ENCODE results near the gene KLHL15. TPM values are rescaled to one million over a fixed set of nuclear protein-coding genes. Genes with fewer than 3 reads are reported as not detected.
"Not testable (repeated sequence)": the region's sequence is repeated elsewhere in the genome, so short reads cannot be mapped to it uniquely, and the experiment has no call there.

The KLHL15 gene
- total RNA-seq, 1 donor from 2014 or later = 6.6 TPM

GRCh38 chrX:23981711-23982110 lies 45.3 kb downstream of the KLHL15 start:
- Histone ChIP-seq H3K4me1 (no peaks in the 10 kb centered on the region), H3K4me3 (no peak overlapping the region), H3K36me3 (peaks cover under 1% of the 10 kb centered on the region), H3K27me3 (ENCODE audit: low read depth) (no peaks in the 10 kb centered on the region), H3K27ac (replicated peaks) (no peak overlapping the region), H3K9me3 (replicated peaks) (no peaks in the 10 kb centered on the region)
- TF ChIP-seq, protein P1, sequence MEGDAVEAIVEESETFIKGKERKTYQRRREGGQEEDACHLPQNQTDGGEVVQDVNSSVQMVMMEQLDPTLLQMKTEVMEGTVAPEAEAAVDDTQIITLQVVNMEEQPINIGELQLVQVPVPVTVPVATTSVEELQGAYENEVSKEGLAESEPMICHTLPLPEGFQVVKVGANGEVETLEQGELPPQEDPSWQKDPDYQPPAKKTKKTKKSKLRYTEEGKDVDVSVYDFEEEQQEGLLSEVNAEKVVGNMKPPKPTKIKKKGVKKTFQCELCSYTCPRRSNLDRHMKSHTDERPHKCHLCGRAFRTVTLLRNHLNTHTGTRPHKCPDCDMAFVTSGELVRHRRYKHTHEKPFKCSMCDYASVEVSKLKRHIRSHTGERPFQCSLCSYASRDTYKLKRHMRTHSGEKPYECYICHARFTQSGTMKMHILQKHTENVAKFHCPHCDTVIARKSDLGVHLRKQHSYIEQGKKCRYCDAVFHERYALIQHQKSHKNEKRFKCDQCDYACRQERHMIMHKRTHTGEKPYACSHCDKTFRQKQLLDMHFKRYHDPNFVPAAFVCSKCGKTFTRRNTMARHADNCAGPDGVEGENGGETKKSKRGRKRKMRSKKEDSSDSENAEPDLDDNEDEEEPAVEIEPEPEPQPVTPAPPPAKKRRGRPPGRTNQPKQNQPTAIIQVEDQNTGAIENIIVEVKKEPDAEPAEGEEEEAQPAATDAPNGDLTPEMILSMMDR (IDR thresholded peaks at IDR 0.05; ENCODE audit: borderline replicate concordance) = no peak
- intact Hi-C loops (cut with micrococcal nuclease) = no loop called here
- DNase-seq = no peak

DNA sequence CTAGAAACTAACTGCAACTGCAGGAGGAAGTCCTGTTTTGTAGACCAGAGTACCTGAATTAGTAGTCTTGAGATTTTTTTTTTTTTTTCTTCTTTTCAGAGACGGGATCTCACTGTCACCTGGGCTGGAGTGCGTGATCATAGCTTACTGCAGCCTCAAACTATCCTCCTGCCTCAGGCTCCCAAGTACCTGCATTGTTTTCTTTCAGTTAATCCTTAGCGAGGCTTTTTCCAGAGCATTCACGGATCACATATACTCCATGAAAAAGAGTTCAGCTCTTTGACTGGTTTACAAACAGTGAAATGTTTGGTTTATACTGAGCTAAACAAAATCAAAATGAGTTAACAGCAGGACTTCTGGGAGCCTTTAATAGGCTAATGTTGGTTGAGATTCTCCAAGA lies 45.8 kb downstream of the KLHL15 start:
- DNase-seq = no peak
- TF ChIP-seq, protein P1 (IDR thresholded peaks at IDR 0.05; ENCODE audit: borderline replicate concordance) = no peak
- intact Hi-C loops (cut with micrococcal nuclease) = no loop called here
- H3K9me3 ChIP-seq (replicated peaks) = no peaks in the 10 kb centered on the region
- no peak overlapping the region for H3K4me3 ChIP-seq
- no peaks in the 10 kb centered on the region for H3K27me3 ChIP-seq (ENCODE audit: low read depth)
- no peaks in the 10 kb centered on the region for H3K4me1 ChIP-seq
- no peak overlapping the region for H3K27ac ChIP-seq (replicated peaks)
- H3K36me3 ChIP-seq = no peaks in the 10 kb centered on the region

GRCh38 chrX:23980011-23980441 lies 47.0 kb downstream of the KLHL15 start:
- Histone ChIP-seq H3K27me3 (ENCODE audit: low read depth) (no peaks in the 10 kb centered on the region), H3K4me1 (no peaks in the 10 kb centered on the region), H3K27ac (replicated peaks) (no peak overlapping the region), H3K9me3 (replicated peaks) (no peaks in the 10 kb centered on the region), H3K4me3 (no peak overlapping the region), H3K36me3 (no peaks in the 10 kb centered on the region)
- DNase-seq = no peak
- intact Hi-C loops (cut with micrococcal nuclease) = no loop called here
- TF ChIP-seq, protein P1 (IDR thresholded peaks at IDR 0.05; ENCODE audit: borderline replicate concordance) = no peak

GRCh38 chrX:23978491-23978890 lies 48.5 kb downstream of the KLHL15 start:
- TF ChIP-seq, protein P1 (IDR thresholded peaks at IDR 0.05; ENCODE audit: borderline replicate concordance) = no peak
- Histone ChIP-seq H3K9me3 (replicated peaks) (no peaks in the 10 kb centered on the region), H3K4me3 (no peak overlapping the region), H3K27me3 (ENCODE audit: low read depth) (no peaks in the 10 kb centered on the region), H3K36me3 (no peaks in the 10 kb centered on the region), H3K4me1 (no peaks in the 10 kb centered on the region), H3K27ac (replicated peaks) (no peak overlapping the region)
- intact Hi-C loops (cut with micrococcal nuclease) = no loop called here
- DNase-seq = no peak

GRCh38 chrX:23965630-23966029 lies 61.4 kb downstream of the KLHL15 start:
- H3K9me3 ChIP-seq (replicated peaks); H3K4me3 ChIP-seq; H3K27ac ChIP-seq (replicated peaks); H3K4me1 ChIP-seq; DNase-seq; H3K27me3 ChIP-seq (ENCODE audit: low read depth); H3K36me3 ChIP-seq; intact Hi-C loops (cut with micrococcal nuclease): not testable (repeated sequence)

DNA sequence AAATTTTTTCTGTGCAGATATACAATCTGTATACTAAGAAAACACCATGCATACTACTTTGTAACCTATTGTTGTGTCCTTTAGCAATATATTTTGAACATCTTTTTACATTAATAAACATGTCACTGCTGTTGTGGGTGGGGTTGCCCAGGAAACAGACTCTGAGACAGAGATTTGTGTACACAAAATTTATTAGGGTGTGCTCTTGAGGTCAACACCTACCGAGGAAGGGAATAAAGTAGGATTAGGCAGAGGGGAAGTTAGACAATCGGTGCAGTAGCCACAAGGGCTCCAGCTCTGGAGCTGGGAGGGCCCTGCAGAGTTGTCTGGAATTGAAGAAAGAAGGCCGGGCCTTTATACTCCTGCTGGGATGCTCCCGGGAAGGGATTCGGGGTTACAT lies 62.8 kb downstream of the KLHL15 start:
- intact Hi-C loops (cut with micrococcal nuclease) = no loop called here
- Histone ChIP-seq H3K27me3 (ENCODE audit: low read depth) (no peaks in the 10 kb centered on the region), H3K9me3 (replicated peaks) (no peaks in the 10 kb centered on the region), H3K27ac (replicated peaks) (no peak overlapping the region), H3K36me3 (no peaks in the 10 kb centered on the region), H3K4me3 (no peak overlapping the region), H3K4me1 (no peaks in the 10 kb centered on the region)
- TF ChIP-seq, protein P1 (IDR thresholded peaks at IDR 0.05; ENCODE audit: borderline replicate concordance) = no peak
- no peak for DNase-seq

Measured in left ventricle myocardium inferior (tissue), 1 donor.